Mononuclear cell (primary cell): ENCODE results near the gene SPEM3. TPM values are rescaled to one million over a fixed set of nuclear protein-coding genes. Genes with fewer than 3 reads are reported as not detected.
A peak's percentile ranks its signal among the peaks of the same experiment; 100 is the strongest.

Source experiments
- H3K27me3 ChIP-seq: 2 replicates; pipeline ENCODE4 v1.6.0; 2011; ENCODE audit warnings: low read length, control low read depth; ENCODE audit not compliant: insufficient read depth
- H3K4me1 ChIP-seq: 2 replicates; pipeline ENCODE4 v1.5.1; 2011; ENCODE audit warnings: mild to moderate bottlenecking, low read length, control low read depth; ENCODE audit not compliant: insufficient read depth
- H3K4me3 ChIP-seq: 2 replicates; pipeline ENCODE4 v1.5.1; 2011; ENCODE audit warnings: mild to moderate bottlenecking, low read length, moderate library complexity
- H3K9me3 ChIP-seq: 2 replicates; pipeline ENCODE4 v1.5.1; 2011; ENCODE audit warnings: low read depth, mild to moderate bottlenecking, control low read depth, low read length
- total RNA-seq: library from RNA; depleted of rRNA; stranded (reverse); fragments of >200 nt; gene quantifications from one replicate; pipeline ENCODE4 v1.2.3, GENCODE V29; 2012

The SPEM3 gene
- under 0.01 TPM for total RNA-seq

DNA sequence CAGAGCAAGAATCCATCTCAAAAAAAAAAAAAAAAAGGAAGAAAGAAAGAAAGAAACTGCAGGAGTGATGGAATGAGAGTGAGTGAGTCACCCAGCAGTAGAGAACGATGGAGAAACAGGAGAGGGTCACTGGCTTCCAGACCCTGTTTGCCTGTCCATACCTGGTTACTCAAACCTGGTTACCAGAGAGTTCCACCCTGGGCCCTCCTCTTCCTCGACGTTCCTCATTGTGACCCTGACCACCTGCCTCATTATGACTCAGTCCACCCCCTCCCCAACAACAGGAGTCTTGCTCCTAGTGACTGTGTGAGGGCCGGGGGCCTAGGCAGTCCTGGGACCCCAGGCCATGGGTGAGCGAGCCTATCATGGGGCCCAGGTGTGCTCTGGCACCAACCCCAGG is at the start of gene SPEM3:
TSS of gene SPEM3 (plus strand) at position 301 of the 400 bp plus-strand sequence. CDS start at position 347, 46 bp downstream.
- Histone ChIP-seq H3K4me3 (no peak within 1 kb of the TSS), H3K27me3 (no peaks in the 10 kb centered on the region), H3K9me3 (no peaks in the 10 kb centered on the region), H3K4me1 (no peaks in the 10 kb centered on the region)

DNA sequence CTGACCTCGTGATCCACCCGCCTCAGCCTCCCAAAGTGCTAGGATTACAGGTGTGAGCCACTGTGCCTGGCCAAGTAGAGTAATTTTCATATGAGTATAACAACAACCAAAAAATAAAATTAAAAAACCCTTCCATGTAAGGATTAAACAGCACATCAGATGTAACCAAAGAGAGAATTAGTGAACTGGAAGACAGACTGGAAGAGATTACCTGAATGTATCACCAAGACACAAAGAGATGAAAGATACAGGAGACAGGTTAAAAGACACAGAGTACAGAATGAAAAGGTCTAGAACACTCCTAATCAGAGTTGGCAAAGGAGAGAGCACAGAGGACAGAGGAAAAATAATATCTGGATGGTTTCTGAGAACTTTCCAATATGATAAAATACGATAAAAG is 49.5 kb upstream of the SPEM3 start:
- Histone ChIP-seq H3K4me3 (no peak overlapping the region), H3K27me3 (peaks cover 38% of the 10 kb centered on the region), H3K9me3 (no peaks in the 10 kb centered on the region), H3K4me1 (peaks cover 8% of the 10 kb centered on the region)

GRCh38 chr17:7380321-7380720 is 48.3 kb upstream of the SPEM3 start:
- Histone ChIP-seq H3K4me1 (peaks cover 15% of the 10 kb centered on the region), H3K27me3 (peaks cover 38% of the 10 kb centered on the region), H3K9me3 (no peaks in the 10 kb centered on the region), H3K4me3 (no peak overlapping the region)

DNA sequence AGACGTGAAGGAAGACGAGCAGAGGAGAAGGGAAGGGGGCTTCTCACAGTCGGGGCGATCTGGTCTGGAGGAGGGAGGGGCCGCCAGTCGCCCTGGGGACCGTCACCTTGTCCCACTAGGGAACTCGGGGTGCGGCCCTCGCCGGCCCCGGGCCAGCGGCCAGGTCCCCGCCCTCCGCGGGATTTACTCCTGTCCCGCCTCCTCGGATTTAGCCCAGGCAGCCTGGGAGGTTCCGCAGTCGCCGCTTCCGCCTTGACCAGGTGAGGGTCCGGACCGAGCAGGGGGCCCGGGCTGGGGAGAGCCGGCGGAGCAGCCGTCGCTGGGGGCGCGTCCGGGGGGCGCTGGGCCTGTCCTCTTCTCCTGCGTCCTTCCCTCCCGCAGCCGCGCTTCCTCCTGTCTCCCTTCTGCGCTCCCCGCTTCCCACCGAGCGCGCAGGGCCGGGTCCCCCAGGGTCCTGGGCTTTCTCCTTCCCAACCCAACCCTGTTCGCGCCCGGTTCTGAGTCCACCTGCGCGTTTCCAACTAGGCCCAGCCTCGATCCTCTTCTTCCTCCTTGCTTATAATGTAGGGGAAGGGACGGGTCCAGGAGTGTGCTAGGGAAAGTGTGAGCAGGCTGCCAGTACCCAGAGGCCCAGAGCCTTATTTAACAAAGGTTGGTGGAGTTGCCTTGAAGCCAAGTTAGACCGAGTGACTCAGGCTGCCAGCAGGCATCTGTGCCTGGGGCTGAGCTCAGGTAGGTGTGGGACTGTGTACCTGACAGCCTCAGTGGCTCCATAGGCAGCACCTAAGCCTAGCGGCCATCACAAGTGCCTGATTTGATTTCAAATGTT is 47.6 kb upstream of the SPEM3 start, which contains the start of gene TNK1:
TSS of gene TNK1 (plus strand) at position 235 of the 829 bp plus-strand sequence. CDS start 1,838 bp downstream, outside the sequence.
- Histone ChIP-seq H3K9me3 (no peaks in the 10 kb centered on the region), H3K4me3 (no peak within 1 kb of the TSS), H3K4me1 (peaks cover 15% of the 10 kb centered on the region), H3K27me3 (peaks cover 38% of the 10 kb centered on the region)

DNA sequence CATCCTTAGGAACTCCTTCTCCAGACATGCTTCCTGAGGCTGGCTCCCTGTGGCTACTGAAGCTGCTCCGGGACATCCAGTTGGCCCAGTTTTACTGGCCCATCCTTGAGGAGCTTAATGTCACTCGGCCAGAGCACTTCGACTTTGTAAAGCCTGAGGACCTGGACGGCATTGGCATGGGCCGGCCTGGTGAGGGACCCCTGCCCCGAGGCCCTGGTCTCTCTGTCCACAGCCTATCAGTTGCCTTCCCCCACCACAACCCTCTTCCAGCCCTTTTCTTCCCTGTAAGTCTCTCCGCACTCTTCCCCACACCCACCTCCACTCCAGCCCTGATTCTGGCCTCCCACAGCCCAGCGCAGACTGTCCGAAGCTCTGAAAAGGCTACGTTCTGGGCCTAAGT is 45.8 kb upstream of the SPEM3 start:
- no peak overlapping the region for H3K4me3 ChIP-seq
- H3K4me1 ChIP-seq = peaks cover 15% of the 10 kb centered on the region
- H3K27me3 ChIP-seq = peaks cover 38% of the 10 kb centered on the region
- no peaks in the 10 kb centered on the region for H3K9me3 ChIP-seq

- H3K27me3 ChIP-seq = peaks cover 38% of the 10 kb centered on the region
- no peak overlapping the region for H3K4me3 ChIP-seq
- peaks cover 15% of the 10 kb centered on the region for H3K4me1 ChIP-seq
- H3K9me3 ChIP-seq = no peaks in the 10 kb centered on the region
These were observed 45.3 kb upstream of the SPEM3 start for GRCh38 chr17:7383371-7383741.

- peak overlapping the region; percentile 39 for H3K4me3 ChIP-seq
- no peaks in the 10 kb centered on the region for H3K9me3 ChIP-seq
- peaks cover 38% of the 10 kb centered on the region for H3K27me3 ChIP-seq
- peaks cover 15% of the 10 kb centered on the region for H3K4me1 ChIP-seq
These were observed 44.7 kb upstream of the SPEM3 start for GRCh38 chr17:7383742-7384488.

DNA sequence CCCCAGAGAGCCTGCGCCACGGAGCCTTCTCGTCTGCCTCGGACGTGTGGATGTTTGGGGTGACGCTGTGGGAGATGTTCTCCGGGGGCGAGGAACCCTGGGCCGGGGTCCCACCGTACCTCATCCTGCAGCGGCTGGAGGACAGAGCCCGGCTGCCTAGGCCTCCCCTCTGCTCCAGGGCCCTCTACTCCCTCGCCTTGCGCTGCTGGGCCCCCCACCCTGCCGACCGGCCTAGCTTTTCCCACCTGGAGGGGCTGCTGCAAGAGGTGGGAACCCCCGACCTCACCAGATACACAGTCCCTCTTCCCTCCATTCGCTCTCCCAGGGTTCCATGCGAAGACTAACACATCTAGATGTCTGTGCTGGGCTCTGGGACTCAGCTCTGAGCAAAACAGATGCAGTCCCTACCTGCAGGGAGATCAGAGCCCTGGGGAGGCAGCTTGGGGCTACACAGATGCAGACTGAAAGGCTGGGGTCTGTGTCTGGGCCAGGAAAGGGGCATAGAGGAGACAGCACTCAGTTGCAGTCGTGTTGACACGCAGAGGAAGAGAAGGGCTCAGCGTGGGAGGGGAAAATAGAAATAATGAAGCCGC is 44.1 kb upstream of the SPEM3 start:
- H3K4me1 ChIP-seq = peaks cover 15% of the 10 kb centered on the region
- peaks cover 32% of the 10 kb centered on the region for H3K27me3 ChIP-seq
- H3K9me3 ChIP-seq = no peaks in the 10 kb centered on the region
- H3K4me3 ChIP-seq = peak overlapping the region; percentile 39

DNA sequence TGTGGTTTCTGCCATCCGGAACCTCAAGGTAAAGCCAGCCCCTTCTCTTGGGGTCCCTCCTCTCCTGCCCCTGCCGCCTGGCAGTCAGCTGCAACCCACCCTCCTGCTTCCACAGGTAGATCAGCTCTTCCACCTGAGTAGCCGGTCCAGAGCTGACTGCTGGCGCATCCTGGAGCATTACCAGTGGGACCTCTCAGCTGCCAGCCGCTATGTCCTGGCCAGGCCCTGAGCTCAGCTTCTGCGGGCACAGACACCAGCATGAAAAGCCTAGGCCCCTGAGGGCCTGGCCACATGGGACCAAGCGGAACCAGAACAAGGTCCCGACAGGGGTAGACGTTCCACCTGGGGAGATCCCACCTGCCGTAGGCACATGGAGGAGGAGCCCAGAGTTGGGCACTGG is 39.8 kb upstream of the SPEM3 start:
- no peak overlapping the region for H3K4me3 ChIP-seq
- H3K9me3 ChIP-seq = no peaks in the 10 kb centered on the region
- H3K27me3 ChIP-seq = no peaks in the 10 kb centered on the region
- peaks cover 26% of the 10 kb centered on the region for H3K4me1 ChIP-seq

DNA sequence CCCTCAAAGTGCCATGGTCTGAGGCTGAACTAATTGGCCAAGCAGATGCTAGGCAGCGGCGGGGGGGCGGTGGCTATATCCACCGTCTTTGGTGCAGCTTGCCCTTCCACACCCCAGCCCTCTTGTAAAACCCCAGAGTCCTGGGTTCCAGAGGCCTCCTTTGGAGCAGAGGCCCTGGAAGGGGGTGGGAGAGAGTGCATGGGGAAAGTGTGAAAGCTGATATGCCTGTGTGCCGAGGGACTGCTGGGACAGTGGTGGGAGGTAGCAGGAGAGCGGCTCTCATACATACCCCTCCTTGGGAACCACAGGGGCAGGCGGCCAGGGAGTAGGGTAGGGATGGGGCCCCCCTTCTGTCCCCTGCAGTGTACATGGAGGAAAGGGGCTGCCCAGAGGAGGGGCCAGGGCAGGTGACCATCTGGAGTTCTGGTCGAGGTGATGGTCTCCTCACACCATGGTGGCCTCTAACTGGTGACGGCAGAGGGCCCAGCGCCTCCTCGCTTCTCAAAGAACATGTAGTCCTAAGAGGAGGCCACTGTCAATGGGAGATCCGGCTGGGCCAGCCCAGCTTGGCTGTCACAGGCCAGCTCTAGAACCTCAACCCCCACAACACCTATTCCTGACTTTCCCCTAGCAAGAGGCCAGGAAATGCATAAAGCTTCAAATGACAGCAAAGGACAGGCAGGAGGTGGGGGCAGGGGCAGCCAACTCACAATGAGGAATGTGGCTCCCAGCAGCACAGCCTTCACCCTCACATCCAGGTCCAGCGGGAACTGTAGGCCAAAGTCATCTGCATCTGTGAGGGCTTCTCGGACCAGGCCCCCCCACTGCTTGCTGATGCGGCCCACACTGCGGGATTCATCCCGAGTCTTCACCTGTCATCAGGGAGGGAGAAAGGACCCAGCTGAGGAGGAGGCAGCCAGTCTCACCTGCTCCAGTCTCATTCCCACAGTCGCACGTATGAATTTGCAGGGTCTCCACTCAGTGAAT is 38.4 kb upstream of the SPEM3 start:
- Histone ChIP-seq H3K9me3 (no peaks in the 10 kb centered on the region), H3K4me3 (no peak overlapping the region), H3K27me3 (no peaks in the 10 kb centered on the region), H3K4me1 (peaks cover 23% of the 10 kb centered on the region)

- no peaks in the 10 kb centered on the region for H3K9me3 ChIP-seq
- H3K27me3 ChIP-seq = no peaks in the 10 kb centered on the region
- peaks cover 24% of the 10 kb centered on the region for H3K4me1 ChIP-seq
- H3K4me3 ChIP-seq = no peak overlapping the region
These were observed 37.4 kb upstream of the SPEM3 start for GRCh38 chr17:7391307-7391706.

DNA sequence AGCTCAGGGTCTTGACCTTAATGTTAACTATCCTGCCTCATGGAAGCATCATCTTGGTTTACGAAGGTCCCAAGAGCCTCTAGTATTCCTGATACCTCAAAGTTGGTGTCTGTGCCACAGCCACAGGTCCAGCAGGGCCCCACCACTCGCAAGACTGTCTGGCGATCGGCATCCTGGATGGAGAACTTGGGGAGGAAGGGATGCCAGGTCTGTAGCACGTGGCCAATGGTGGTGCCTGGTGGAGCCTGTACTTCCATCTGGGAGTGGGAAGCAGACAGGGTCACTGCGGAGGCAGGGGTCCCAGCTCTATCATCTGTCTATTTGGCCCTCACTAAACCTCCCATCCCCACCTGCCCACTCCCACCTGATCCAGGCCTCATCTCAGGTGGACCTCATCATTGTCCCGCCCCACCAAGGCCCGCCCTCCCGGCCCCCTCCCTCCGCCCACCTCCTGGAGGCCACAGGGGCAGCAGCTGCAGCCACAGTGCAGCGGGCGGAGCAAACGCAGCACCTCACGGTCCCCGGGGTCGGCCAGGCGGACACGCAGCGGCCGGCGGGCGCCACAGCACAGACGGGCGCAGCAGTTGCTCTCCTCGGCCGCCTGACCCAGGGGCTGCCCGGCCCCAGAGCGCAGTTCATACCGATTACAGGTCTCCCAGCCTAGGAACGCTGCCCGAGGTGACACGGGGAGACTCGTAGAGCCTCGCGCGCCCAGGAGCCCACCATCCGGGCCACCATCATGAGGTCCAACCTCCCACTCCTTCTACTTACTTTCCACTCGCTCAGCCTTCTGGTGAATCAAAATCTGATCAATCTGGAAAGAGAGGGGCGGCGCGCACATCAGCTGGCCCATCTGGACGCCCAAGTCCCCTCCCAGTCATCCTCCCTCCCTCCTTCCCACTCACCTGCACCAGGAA is 35.7 kb upstream of the SPEM3 start:
- peak overlapping the region; percentile 70 for H3K4me3 ChIP-seq
- no peaks in the 10 kb centered on the region for H3K9me3 ChIP-seq
- H3K27me3 ChIP-seq = no peaks in the 10 kb centered on the region
- H3K4me1 ChIP-seq = peaks cover 24% of the 10 kb centered on the region

GRCh38 chr17:7393613-7394451 is 34.8 kb upstream of the SPEM3 start:
- Histone ChIP-seq H3K4me3 (peak overlapping the region; percentile 70), H3K27me3 (no peaks in the 10 kb centered on the region), H3K9me3 (no peaks in the 10 kb centered on the region), H3K4me1 (peaks cover 24% of the 10 kb centered on the region)
